GM15510 (cell line): ENCODE results near the gene SENP1.

Experiments
- POLR2A ChIP-seq: IDR thresholded peaks from 3 replicates; pipeline ENCODE4 v1.6.1; 2011; ENCODE audit warnings: borderline replicate concordance; ENCODE audit not compliant: insufficient read length; ENCODE audit errors: extremely low read depth

SENP1 gene

DNA sequence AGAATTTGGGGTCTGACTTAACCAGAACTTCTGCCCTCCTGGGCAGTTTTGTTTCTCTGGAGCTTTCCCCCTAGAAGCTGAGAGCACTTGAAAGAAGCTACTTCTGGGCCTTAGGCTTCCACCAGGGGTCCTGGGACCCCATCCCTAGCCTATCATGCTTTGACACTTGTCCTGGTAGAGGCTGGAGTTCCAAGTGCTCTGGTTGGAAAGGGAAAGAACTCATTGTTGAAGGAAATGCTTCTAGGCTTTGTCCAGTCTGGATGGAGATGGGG lies 100.2 kb downstream of the SENP1 start:
- no peak for TF ChIP-seq POLR2A

DNA sequence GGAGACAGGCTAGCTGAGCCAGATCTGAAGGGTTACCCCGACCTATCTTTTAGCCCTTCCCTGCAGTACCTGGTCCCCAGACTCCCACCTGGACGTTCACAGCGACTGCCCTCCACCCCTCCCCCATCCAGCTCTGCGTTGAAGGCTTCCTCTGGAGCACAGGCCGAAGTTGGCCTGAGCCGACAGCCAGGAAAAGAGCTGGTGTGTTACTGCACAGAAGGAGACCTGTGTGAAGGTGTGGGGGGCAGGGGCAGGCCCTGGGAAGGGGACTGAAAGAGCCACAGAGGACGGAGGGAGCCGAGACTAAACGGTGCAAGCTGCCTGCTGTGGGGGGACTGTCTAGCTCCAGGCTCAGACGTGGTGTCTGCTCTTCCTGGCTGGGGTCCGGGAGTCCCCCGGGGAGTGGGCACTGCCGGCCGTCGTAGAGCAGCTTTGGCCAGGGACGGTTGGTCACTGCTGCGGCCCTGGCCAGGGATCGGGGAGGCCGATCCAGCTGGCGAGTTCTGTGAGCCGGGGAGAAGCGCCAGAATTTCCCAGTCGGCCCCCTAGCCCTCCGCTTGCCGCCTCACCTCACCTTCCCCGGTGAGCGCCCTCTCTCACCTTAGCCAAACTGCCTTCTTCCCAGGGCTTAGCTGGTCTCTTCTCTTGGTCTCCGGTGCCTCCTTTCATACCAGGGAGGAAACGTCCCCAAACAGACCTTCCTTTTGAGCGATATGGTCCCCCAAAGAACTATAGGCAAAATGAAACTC lies 100.7 kb downstream of the SENP1 start:
- TF ChIP-seq POLR2A, result no peak

DNA sequence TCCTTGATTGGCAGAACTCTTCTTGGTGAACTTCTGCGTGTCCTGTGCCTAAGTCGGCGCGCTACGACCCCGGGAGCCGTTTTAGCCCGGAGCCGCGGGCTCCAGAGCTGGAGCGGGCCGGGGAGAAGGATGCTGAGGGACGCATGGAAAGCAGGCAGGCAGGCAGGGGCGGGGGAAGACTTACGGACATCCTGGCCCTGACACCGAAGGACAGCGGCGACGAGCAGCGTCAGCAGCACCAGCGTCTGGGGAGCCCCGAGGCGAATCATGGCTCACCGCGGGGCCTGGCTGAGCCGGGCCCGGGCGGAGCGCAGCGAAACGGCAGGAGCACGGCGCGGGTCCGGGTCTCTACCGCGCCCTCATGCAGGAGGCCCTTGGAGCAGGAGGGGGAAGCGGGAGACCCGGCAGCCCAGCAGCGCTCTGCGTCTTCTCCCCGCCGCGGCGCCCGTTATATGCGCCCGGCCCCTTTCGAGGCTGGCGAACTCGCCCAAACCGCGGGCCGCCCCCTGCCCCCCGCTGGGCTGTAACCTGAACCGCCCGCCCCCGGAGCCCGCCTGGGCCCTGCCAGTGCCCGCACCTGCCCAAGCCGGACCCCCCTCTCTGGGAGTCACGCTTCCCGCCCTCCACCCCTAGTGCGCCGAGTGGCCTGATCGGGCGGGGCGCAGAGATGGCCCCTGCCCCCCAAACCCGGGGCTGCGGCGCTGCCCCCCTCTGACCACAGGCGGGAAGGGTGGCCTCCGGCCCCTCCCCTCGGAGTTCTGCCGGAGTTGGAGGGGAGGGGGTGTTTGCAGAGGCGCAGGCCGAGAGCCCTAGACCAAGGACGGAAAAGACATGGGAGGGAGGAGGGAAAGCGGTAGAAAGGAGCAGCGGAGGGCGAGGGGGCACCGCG lies 101.6 kb downstream of the SENP1 start, which contains the start of gene COL2A1:
TSS of gene COL2A1 (minus strand) at position 424 of the 889 bp plus-strand sequence. CDS start at position 269, 155 bp downstream.
- TF ChIP-seq POLR2A, result no peak

DNA sequence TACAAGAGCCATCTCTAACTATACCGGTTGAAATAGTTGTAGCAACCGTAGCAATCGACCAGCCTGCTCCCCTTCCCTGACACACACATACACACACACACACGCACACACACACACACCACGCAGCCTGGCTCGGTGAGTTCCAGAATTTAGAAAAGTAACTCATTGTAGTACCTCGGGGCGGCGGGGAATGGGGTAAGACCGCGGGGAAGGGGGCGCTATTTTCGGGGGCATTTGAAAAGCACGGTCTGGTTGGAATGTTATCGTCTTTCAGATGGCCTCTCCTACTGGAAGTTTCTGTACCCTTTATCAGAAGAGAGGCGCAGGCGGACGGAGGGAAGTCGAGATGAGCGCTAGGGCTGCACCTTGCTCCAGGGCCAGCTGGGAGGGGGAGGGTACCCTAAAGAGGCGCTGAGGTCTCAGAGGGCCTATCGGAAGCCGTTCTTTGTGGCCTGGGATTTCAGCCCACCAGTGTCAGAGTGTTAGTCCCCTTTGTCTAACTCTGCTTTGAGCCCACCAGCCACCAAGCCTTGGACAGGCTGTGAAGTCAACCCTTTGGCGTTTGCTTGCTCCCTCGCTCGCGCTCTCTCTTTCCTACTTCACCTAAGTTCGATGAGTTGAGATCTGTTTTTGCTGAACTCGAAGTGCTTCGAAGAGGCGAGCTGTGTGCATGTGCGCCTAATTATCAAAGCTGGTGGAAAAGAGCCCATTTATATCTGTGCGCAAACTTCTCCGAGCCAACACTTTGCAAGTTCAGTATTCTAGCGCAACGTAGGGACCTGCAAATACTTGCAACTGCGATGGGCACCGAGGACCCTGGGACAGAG lies 102.4 kb downstream of the SENP1 start:
- TF ChIP-seq POLR2A, result no peak

DNA sequence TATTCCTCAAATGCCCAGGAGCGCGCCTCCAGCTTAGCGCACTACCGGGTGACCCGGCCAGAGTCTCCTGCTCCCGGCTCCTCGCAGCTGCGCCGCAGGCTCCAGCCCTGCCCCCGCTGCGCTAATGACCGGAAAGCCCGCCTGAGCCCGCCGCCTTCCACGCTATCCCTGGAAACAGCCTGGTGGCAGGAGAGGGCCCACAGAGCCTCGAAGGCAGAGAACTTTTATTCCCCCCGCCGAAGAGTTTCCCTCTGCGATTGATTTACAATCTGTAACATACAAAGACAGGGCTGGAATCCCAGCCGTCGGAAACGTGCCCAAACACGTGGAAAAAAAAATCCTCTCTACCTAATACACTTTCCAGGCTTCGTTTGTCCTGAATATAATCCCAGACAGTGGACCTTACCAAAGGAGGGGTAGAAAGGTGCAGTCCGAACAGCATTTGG lies 103.1 kb downstream of the SENP1 start:
- no peak for TF ChIP-seq POLR2A

DNA sequence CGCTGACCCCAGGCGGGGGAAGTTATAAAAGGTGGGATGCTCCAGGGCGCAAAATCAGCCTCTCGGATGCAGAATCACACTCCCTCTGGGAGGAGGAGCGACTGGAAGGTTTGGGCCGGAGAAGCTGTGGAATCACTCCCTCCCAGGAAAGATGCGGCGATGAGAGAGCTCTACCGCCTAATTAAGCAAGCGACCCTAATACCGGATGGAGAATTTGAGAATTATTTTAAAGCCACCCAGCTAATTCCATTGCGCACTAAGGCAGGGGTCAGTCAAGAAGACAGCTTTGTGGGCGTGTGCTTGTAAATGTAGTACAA lies 103.5 kb downstream of the SENP1 start:
- TF ChIP-seq POLR2A, result no peak

DNA sequence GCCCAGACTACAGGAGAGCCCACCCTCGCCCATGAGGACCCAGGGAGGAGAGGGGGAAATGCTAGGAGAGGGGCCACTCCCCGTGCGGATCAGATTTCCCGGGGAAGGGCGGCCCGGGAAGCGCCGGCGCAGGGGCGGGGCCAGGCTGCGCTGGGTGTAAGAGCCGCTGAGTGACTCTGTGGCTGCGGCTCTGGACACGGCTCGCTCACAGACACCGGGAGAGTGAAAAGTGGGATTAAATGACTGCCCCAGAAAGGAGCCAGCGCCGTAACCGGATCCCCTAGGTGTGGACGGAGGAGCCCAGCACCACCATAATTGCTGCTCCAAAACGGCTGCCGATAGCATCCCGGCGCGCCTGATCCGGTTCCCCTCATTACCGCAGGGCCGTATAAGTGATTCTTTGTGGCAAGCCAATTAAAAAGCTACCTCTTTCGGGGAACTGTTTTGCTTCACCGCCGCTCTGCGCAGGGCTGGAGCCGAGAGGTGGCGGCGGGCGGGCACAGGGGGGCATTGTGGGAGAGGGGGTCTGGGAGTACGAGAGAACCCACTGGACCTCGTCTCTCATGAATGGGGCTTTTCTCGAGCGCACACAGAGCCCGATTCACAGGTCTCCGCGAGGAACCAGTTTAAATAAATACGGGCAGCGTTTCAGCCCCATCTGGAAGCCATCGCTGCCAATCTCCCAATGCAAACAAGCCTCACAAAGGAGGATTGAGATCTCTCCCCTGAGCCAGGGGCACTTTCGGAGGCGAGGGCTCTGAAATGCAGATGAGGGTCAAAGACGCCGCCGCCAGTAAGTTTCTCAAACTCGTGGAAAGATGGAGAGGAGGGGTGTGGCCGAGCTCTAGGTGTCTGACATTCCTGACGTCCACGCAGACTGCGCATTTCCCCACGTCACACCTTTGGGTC lies 104.1 kb downstream of the SENP1 start:
- TF ChIP-seq POLR2A, result no peak

DNA sequence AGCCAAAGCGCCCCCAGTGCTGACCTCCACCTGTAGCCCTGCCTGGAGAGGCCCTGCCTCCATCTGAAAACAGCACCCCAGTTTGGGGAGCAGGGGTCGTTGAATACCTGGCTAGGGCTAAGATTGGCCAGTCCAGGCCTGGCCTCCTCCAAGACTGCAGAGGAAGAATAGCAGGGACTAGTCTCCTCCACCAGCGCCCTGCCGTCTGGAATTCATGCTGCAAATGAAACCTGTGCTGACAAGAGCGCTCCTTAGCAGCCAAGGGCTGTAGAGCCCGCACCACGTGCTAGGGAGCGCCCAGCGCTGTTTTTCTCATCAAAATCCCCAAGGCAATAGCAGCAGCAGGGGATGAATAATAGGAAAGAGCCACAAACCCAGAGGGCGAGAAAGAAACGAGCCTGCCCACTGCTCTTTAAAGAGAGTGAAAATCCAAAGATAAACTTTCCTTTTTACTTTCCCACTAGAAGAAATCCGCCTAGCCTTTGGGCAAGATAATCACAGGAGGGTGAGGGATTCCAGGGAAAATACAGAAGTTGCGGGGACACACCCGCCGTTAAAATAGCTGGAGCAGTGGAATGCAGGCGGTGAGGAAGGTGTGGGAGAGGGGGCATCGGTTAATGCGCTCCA lies 104.9 kb downstream of the SENP1 start:
- TF ChIP-seq POLR2A, result no peak

DNA sequence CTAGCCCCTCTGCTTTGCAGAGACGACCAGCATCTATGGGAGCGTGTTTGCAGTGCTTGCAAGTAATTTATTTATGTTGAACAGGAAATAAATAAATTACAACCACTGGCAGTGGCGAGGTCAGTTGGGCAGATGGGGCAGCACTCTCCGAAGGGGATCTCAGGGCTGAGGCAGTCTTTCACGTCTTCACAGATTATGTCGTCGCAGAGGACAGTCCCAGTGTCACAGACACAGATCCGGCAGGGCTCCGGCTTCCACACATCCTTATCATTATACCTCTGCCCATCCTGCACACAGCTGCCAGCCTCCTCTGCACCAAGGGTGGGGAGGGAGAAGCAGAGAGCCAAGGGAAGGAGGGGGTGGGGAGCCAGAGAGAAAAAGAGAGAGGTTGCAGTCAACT lies 106.1 kb downstream of the SENP1 start:
- no peak for TF ChIP-seq POLR2A

DNA sequence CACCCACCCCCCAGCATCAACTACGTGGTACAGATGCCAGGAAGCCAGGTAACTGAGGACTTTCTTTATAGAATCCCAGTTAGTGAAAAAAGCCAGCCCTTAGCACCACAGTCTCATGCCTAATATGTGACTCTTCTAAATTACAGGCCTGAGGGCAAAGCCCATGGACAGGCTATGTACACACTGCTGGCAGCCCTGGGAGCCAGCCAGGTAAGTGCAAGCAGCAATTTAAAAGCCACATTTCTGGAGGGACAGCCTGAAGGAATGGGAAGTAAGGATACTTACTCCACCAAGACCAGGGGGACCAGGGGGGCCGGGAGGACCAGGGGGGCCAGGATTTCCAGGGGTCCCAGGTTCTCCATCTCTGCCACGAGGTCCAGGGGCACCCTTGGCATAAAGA lies 108.6 kb downstream of the SENP1 start:
- no peak for TF ChIP-seq POLR2A

DNA sequence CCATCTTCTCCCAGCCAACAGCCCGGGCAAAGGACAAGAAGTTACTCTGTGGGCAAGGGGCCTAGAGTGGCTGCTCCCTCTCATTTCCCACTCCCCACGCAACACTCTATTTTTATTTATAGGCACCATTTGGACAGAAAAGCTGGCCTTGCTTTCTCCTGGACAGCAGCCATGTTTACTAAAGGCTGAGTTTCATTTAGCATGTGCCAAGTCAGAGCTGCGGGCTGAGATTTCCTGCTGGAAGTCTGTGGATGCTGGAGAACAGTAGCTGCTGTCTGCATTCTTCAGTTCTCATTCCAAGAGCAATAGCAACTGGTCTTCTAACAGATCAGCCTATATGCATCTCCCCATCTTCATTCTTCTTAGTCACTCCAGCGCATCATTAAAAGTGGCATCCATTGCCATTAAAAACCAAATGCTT lies 109.9 kb downstream of the SENP1 start:
- no peak for TF ChIP-seq POLR2A

DNA sequence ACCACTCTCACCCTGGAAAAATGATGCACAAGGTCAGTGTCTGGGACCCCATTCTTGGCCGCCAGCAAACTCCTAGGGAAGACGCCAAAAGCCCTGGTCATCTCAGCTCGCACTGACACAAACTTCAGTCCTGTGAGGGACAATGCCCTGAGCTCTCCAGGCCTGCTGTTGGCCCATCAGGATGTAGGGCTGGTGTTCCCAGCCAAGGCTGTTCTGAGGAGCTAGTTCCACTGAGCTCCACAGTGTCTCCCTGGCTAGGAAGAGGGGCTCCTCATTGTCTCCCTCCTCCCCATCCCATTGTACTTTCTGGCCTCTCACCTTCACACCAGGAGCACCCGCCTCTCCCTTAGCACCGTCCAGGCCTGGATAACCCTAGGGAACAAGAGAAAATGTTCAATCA lies 112.4 kb downstream of the SENP1 start:
- no peak for TF ChIP-seq POLR2A
